GM12878 (cell line): Measurements from ENCODE around the gene KBTBD13. TPM values are rescaled to one million over a fixed set of nuclear protein-coding genes. Genes with fewer than 3 reads are reported as not detected.

Experiments
- ATAC-seq: fragments of 200-7000 bp; cut with Tn5 transposase; 3 replicates; pipeline ENCODE4 v1.9.1; 2020; ENCODE audit warnings: mild to moderate bottlenecking, moderate library complexity
- BruUV-seq: library from RNA; stranded (reverse); fragments of 400-500 nt; replicated peaks from 2 replicates; lab custom pipeline; 2021; lab: Mats Ljungman, UMichigan
- CTCF ChIA-PET: fragments of 300-600 bp; sonication (Branson Sonifier 250); formaldehyde crosslinking; extraction: SDS; loops from one replicate; lab custom pipeline; 2021; ENCODE audit warnings: inconsistent platforms; lab: Yijun Ruan, JAX
- POLR2A ChIA-PET: fragments of 350-600 bp; formaldehyde crosslinking; extraction: SDS; loops from one replicate; lab custom pipeline; 2021; ENCODE audit warnings: inconsistent platforms; lab: Charles Lee
- RAD21 ChIA-PET: fragments of 300-600 bp; sonication (Branson Sonifier 250); formaldehyde crosslinking; loops from one replicate; lab custom pipeline; 2023; ENCODE audit warnings: antibody characterized with exemption; ENCODE audit not compliant: unreplicated experiment; lab: Charles Lee
- SMC1A ChIA-PET: fragments of 300-600 bp; sonication (Branson Sonifier 250); formaldehyde crosslinking; loops from one replicate; lab custom pipeline; 2023; ENCODE audit not compliant: unreplicated experiment, uncharacterized antibody; lab: Charles Lee
- DNase-seq: peaks from one replicate; pipeline ENCODE4 v3.0.0-alpha.2; 2011; ENCODE audit warnings: low read depth, low spot score
- FAIRE-seq: peaks from 3 replicates; lab custom pipeline; 2011; peaks lifted over from hg19 to GRCh38; lab: Jason Lieb, UNC
- H2AFZ ChIP-seq: 2 replicates; pipeline ENCODE4 v1.6.0; 2011; ENCODE audit warnings: low read depth, low read length, control low read depth; ENCODE audit not compliant: control insufficient read depth
- H3K27ac ChIP-seq: 2 replicates; pipeline ENCODE4 v1.5.1; 2011; ENCODE audit warnings: control low read depth; ENCODE audit not compliant: control insufficient read depth, insufficient read depth
- H3K27me3 ChIP-seq, 2 experiments: replicated peaks in 1 of 2; 2 replicates each; pipeline versions ENCODE4 v1.6.0 to v1.6.1; 2011; ENCODE audit warnings: low read length in 1 of 2; ENCODE audit not compliant: control insufficient read depth in 2 of 2, insufficient read depth in 2 of 2
- H3K36me3 ChIP-seq, 2 experiments: 2 replicates each; pipeline ENCODE4 v1.5.1; 2011; ENCODE audit warnings: low read length in 1 of 2; ENCODE audit not compliant: control insufficient read depth in 2 of 2, insufficient read depth in 2 of 2
- H3K4me1 ChIP-seq: 2 replicates; pipeline ENCODE4 v1.6.1; 2011; ENCODE audit warnings: mild to moderate bottlenecking, low read length, moderate library complexity, mixed read lengths; ENCODE audit not compliant: control insufficient read depth, insufficient read depth
- H3K4me2 ChIP-seq: 2 replicates; pipeline ENCODE4 v1.6.0; 2011; ENCODE audit warnings: control low read depth; ENCODE audit not compliant: control insufficient read depth, insufficient read depth
- H3K4me3 ChIP-seq: fragments of 200-600 bp; sonication (generic); 2 replicates; pipeline ENCODE4 v1.5.1; 2016
- H3K79me2 ChIP-seq: 2 replicates; pipeline ENCODE4 v1.6.0; 2011; ENCODE audit warnings: low read length; ENCODE audit not compliant: control insufficient read depth, insufficient read depth
- H3K9ac ChIP-seq: 2 replicates; pipeline ENCODE4 v1.8.0; 2011; ENCODE audit warnings: low read length, control low read depth, mixed read lengths; ENCODE audit not compliant: control insufficient read depth, insufficient read depth
- H3K9me3 ChIP-seq: replicated peaks from 3 replicates; pipeline ENCODE4 v1.5.1; 2011; ENCODE audit warnings: mild to moderate bottlenecking, low read length; ENCODE audit not compliant: control insufficient read depth, insufficient read depth
- H4K20me1 ChIP-seq: 2 replicates; pipeline ENCODE4 v1.6.0; 2011; ENCODE audit not compliant: control insufficient read depth, insufficient read depth
- CBX5 ChIP-seq: sonication (generic); IDR thresholded peaks from 2 replicates; pipeline ENCODE4 v1.6.1; 2016; ENCODE audit warnings: low read depth, moderate library complexity, mild to moderate bottlenecking, inconsistent platforms
- CEBPB ChIP-seq, 2 experiments: fragments of 150-350 bp in 1 of 2; IDR thresholded peaks; 2 replicates each; pipeline ENCODE4 v1.6.1; 2012 to 2014; ENCODE audit warnings: low read depth in 2 of 2, low read length in 2 of 2, borderline replicate concordance in 1 of 2, inconsistent platforms in 1 of 2
- DPF2 ChIP-seq: fragments of 450-650 bp; IDR thresholded peaks from 2 replicates; pipeline ENCODE4 v1.6.1; 2017; ENCODE audit warnings: mild to moderate bottlenecking
- EGR1 ChIP-seq, 2 experiments: IDR thresholded peaks; 1 replicate in 1 of 2; 2 replicates in 1 of 2; pipeline ENCODE4 v1.6.1; 2011 to 2012; ENCODE audit warnings: low read depth in 2 of 2, low read length in 2 of 2, borderline replicate concordance in 1 of 2, mild to moderate bottlenecking in 1 of 2, moderate library complexity in 1 of 2
- FOS ChIP-seq: IDR thresholded peaks from 3 replicates; pipeline ENCODE4 v1.6.1; 2011; ENCODE audit warnings: borderline replicate concordance; ENCODE audit not compliant: insufficient read length; ENCODE audit errors: extremely low read depth
- IKZF1 ChIP-seq: fragments of 450-650 bp; conservative IDR thresholded peaks from 2 replicates; pipeline ENCODE4 v1.6.1; 2017; ENCODE audit warnings: antibody characterized with exemption, mild to moderate bottlenecking
- MEF2A ChIP-seq: IDR thresholded peaks from 2 replicates; pipeline ENCODE4 v1.6.1; 2011; ENCODE audit warnings: low read depth, mild to moderate bottlenecking, low read length, moderate library complexity; ENCODE audit not compliant: insufficient read depth
- MTA2 ChIP-seq: fragments of 450-650 bp; IDR thresholded peaks from 2 replicates; pipeline ENCODE4 v1.6.1; 2016; ENCODE audit warnings: low read depth, mild to moderate bottlenecking, moderate library complexity
- NFYA ChIP-seq: IDR thresholded peaks from 2 replicates; pipeline ENCODE4 v1.6.1; 2011; ENCODE audit warnings: low read depth, mild to moderate bottlenecking, low read length, improper control_type of control experiment, borderline replicate concordance
- NR2C1 ChIP-seq: fragments of 450-650 bp; IDR thresholded peaks from 2 replicates; pipeline ENCODE4 v1.6.1; 2017; ENCODE audit warnings: antibody characterized with exemption, mild to moderate bottlenecking, moderate library complexity
- POLR2A ChIP-seq: IDR thresholded peaks from 2 replicates; pipeline ENCODE4 v1.6.1; 2011; ENCODE audit warnings: low read depth, mild to moderate bottlenecking, low read length
- SIN3A ChIP-seq: IDR thresholded peaks from 2 replicates; pipeline ENCODE4 v1.6.1; 2012; ENCODE audit warnings: low read depth, low read length, improper control_type of control experiment
- SMARCA5 ChIP-seq: fragments of 450-650 bp; IDR thresholded peaks from 2 replicates; pipeline ENCODE4 v1.6.1; 2017; ENCODE audit warnings: mild to moderate bottlenecking
- SREBF2 ChIP-seq: IDR thresholded peaks from 2 replicates; pipeline ENCODE4 v1.6.1; 2012; ENCODE audit warnings: mild to moderate bottlenecking, low read length
- SRF ChIP-seq, 2 experiments: IDR thresholded peaks; 2 replicates each; pipeline ENCODE4 v1.6.1; 2011; ENCODE audit warnings: low read depth in 2 of 2, low read length in 2 of 2, mild to moderate bottlenecking in 1 of 2, moderate library complexity in 1 of 2
- TCF12 ChIP-seq: IDR thresholded peaks from 2 replicates; pipeline ENCODE4 v1.6.1; 2011; ENCODE audit warnings: low read depth, mild to moderate bottlenecking, low read length
- TCF7 ChIP-seq: IDR thresholded peaks from 2 replicates; pipeline ENCODE4 v1.6.1; 2014; ENCODE audit warnings: antibody characterized with exemption, borderline replicate concordance
- ZNF207 ChIP-seq: fragments of 450-650 bp; IDR thresholded peaks from 2 replicates; pipeline ENCODE4 v1.6.1; 2014; ENCODE audit warnings: antibody characterized with exemption, mild to moderate bottlenecking, borderline replicate concordance
- WGBS: methylation state at CpG from one replicate; pipeline ENCODE4 v1.1.6; 2016; ENCODE audit warnings: low lambda C conversion rate; ENCODE audit not compliant: insufficient replicate concordance, insufficient coverage; ENCODE audit errors: missing lambda C conversion rate; 5-methylcytosine and 5-hydroxymethylcytosine counted together
- in situ Hi-C: fragments of 300-500 bp; cut with MboI; formaldehyde crosslinking; loops from 9 replicates; pipeline ENCODE4 v1.14.3; 2018; ENCODE audit warnings: mixed read lengths
- intact Hi-C: fragments of 100-400 bp; cut with micrococcal nuclease; formaldehyde crosslinking; loops from one replicate; pipeline ENCODE4 v1.14.2; 2022; ENCODE audit not compliant: unreplicated experiment
- polyA plus RNA-seq, 11 experiments: library from polyadenylated mRNA; depleted of rRNA in 4 of 11; unstranded in 6 of 11; stranded (reverse) in 5 of 11; fragments of >200 nt; fragmentation: Nextera tagmentation in 4 of 11; fragmentation: Illumina TruSeq in 1 of 11; extraction: Ambion mirVana in 4 of 11; extraction: Trizol in 1 of 11; gene quantifications; 1 replicate in 1 of 11; 2 replicates in 10 of 11; pipeline versions ENCODE4 v1.2.1 to v1.2.3, GENCODE V29; 2011 to 2016; ENCODE audit warnings: inconsistent platforms in 2 of 11, missing spikeins in 2 of 11, low read depth in 1 of 11
- total RNA-seq, 4 experiments: library from RNA; depleted of rRNA in 3 of 4; stranded (reverse); fragments of >200 nt in 3 of 4; fragmentation: Illumina TruSeq in 1 of 4; extraction: Trizol in 1 of 4; gene quantifications; 2 replicates each; pipeline versions ENCODE4 v1.2.1 to v1.2.3, GENCODE V29; 2013 to 2021
- TF ChIP-seq, protein P1 (sequence below): IDR thresholded peaks from 2 replicates; pipeline ENCODE4 v1.6.1; 2012; ENCODE audit warnings: low read length, inconsistent platforms
- TF ChIP-seq, protein P2 (sequence below): fragments of 450-650 bp; IDR thresholded peaks from 2 replicates; pipeline ENCODE4 v1.6.1; 2014; ENCODE audit warnings: mild to moderate bottlenecking

The KBTBD13 gene
- total and polyA plus RNA-seq, 10 of the 15 experiments (the other 5 are each of a cell fraction or from before 2014, with no cell fraction given) = 0.06 TPM; not detected in 9

DNA sequence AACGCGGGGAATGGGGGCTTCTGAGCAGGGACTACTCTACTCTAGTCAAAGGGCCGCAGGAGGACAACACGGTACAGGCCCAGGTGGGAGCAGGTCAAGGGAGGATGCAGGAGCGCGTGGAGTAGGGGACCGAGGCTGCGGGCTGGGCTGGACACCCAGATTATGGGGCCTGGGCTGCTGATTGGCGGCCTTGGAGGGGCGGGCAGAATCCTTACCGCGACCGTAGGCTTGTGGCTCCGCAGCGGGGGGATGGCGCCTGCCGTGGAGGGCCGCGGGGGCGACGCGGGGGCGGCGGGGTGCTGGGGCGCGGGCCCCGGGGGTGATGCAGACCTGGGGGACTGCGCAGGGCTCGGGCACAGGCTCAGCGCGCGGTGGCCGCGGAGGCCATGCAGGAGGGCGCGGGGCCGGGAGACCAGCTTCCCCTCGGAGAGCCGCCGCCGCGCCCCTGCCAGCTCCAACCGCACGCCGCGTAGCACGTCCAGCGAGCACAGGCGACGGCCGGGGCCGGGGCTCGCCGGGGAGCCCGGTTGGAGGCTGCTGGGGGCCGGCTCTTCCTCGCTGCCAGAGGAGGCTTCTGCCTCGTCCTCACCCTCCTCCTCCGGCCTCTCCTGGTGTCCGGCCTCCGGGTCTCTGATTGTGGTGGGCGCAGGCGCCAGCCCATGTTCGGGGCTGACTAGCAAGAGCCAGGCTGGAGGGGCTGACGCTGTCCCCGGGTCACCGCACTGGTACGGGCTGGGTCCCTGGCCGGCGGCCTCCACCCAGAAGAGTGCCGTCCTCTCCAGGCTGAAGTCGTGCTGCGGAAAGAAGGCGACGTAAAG lies 25.6 kb downstream of the KBTBD13 start:
- Histone ChIP-seq H3K9ac (no peak overlapping the region), H3K36me3 (peaks cover 3 to 11% of the 10 kb centered on the region in 2 experiments; a peak in 3 of 4 replicates), H3K79me2 (no peaks in the 10 kb centered on the region), H3K27me3 (no peaks in the 10 kb centered on the region), H3K9me3 (no peaks in the 10 kb centered on the region), H3K4me1 (no peaks in the 10 kb centered on the region), H4K20me1 (no peaks in the 10 kb centered on the region), H2AFZ (no peak overlapping the region), H3K4me3 (no peak overlapping the region), H3K27ac (no peak overlapping the region), H3K4me2 (no peak overlapping the region)
- 98% methylated on average over 48 of the region's 75 CpGs for WGBS
- ChIA-PET RAD21 (interaction anchor here (0.7 to 1.4 kb wide), 7 partner anchors 38 to 370 kb away, joined by 3 to 9 read pairs (median 4); partner anchors contain the start of gene SPG21), POLR2A (no interaction called here), SMC1A (interaction anchor here (0.9 to 1.4 kb wide), 7 partner anchors 47 to 371 kb away, joined by 3 to 9 read pairs (median 3); no protein-coding TSS in a partner anchor), CTCF (interaction anchor here (0.8 to 2.1 kb wide), 14 partner anchors 13 to 370 kb away, joined by 3 to 18 read pairs (median 5); partner anchors contain the start of gene UBAP1L)
- ATAC-seq (no peak), DNase-seq (no peak), FAIRE-seq (no peak)
- intact Hi-C loops = no loop called here
- no TSS peak for BruUV-seq
- TF ChIP-seq, protein P1, sequence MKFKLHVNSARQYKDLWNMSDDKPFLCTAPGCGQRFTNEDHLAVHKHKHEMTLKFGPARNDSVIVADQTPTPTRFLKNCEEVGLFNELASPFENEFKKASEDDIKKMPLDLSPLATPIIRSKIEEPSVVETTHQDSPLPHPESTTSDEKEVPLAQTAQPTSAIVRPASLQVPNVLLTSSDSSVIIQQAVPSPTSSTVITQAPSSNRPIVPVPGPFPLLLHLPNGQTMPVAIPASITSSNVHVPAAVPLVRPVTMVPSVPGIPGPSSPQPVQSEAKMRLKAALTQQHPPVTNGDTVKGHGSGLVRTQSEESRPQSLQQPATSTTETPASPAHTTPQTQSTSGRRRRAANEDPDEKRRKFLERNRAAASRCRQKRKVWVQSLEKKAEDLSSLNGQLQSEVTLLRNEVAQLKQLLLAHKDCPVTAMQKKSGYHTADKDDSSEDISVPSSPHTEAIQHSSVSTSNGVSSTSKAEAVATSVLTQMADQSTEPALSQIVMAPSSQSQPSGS = no peak
- TF ChIP-seq, protein P2, sequence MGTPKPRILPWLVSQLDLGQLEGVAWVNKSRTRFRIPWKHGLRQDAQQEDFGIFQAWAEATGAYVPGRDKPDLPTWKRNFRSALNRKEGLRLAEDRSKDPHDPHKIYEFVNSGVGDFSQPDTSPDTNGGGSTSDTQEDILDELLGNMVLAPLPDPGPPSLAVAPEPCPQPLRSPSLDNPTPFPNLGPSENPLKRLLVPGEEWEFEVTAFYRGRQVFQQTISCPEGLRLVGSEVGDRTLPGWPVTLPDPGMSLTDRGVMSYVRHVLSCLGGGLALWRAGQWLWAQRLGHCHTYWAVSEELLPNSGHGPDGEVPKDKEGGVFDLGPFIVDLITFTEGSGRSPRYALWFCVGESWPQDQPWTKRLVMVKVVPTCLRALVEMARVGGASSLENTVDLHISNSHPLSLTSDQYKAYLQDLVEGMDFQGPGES = no peak
- TF ChIP-seq SRF (IDR thresholded peaks at IDR 0.05; ENCODE audit: low read depth in 2 of 2, low read length in 2 of 2) = no peak
- TF ChIP-seq MTA2 = no peak
- no peak for TF ChIP-seq EGR1 (IDR thresholded peaks at IDR 0.05; ENCODE audit: borderline replicate concordance in 1 of 2, low read depth in 2 of 2, low read length in 2 of 2)
- TF ChIP-seq NFYA = no peak
- TF ChIP-seq SIN3A = no peak
- TF ChIP-seq SMARCA5 = no peak
- TF ChIP-seq MEF2A = no peak
- no peak for TF ChIP-seq NR2C1
- TF ChIP-seq ZNF207 = no peak
- no peak for TF ChIP-seq TCF7
- no peak for TF ChIP-seq SREBF2
- no peak for TF ChIP-seq DPF2
- TF ChIP-seq CBX5 = no peak
- TF ChIP-seq POLR2A = no peak
- TF ChIP-seq FOS = no peak
- no peak for TF ChIP-seq TCF12
- no peak for TF ChIP-seq CEBPB (IDR thresholded peaks at IDR 0.05; ENCODE audit: borderline replicate concordance in 1 of 2, low read depth in 2 of 2, low read length in 2 of 2)
- no peak for TF ChIP-seq IKZF1
- in situ Hi-C loops = no loop called here
